HFF-Myc (cell line): ENCODE data around the gene LHX3.

Experiments used
- DNase-seq: peaks from one replicate; pipeline ENCODE4 v3.0.0-alpha.2; 2011; ENCODE audit warnings: low read depth; ENCODE audit errors: extremely low read depth
- H3K4me3 ChIP-seq: replicated peaks from 2 replicates; pipeline ENCODE4 v1.5.1; 2011; ENCODE audit warnings: low read depth, mild to moderate bottlenecking, control low read depth, low read length
- TF ChIP-seq, protein P1 (sequence below): IDR thresholded peaks from 2 replicates; pipeline ENCODE4 v1.5.1; 2012; ENCODE audit warnings: mild to moderate bottlenecking, low read depth, low read length, control low read depth; ENCODE audit errors: missing control alignments

Gene LHX3

DNA sequence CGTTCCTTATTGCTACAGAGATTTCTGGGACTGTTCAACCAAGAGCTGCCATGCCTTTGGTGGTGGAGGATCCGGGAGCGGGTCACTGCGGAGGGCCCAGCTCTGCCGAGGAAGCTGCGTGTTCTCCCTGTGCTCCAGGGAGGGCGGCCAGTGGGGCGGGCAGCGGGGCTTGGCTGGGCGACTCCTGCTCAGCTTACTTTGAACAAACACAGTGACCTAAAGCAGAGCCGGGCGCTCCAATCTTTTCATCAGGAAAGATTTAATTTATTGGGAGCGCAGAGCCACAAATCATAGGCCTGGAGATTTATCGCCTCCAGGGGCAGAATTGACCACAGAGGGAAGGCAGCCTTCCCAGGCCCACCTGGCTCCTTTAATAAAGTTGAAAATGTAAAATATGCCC lies 27.7 kb downstream of the LHX3 start:
- no peak overlapping the region for H3K4me3 ChIP-seq
- no peak for DNase-seq
- TF ChIP-seq, protein P1, sequence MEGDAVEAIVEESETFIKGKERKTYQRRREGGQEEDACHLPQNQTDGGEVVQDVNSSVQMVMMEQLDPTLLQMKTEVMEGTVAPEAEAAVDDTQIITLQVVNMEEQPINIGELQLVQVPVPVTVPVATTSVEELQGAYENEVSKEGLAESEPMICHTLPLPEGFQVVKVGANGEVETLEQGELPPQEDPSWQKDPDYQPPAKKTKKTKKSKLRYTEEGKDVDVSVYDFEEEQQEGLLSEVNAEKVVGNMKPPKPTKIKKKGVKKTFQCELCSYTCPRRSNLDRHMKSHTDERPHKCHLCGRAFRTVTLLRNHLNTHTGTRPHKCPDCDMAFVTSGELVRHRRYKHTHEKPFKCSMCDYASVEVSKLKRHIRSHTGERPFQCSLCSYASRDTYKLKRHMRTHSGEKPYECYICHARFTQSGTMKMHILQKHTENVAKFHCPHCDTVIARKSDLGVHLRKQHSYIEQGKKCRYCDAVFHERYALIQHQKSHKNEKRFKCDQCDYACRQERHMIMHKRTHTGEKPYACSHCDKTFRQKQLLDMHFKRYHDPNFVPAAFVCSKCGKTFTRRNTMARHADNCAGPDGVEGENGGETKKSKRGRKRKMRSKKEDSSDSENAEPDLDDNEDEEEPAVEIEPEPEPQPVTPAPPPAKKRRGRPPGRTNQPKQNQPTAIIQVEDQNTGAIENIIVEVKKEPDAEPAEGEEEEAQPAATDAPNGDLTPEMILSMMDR: no peak

GRCh38 chr9:136175616-136176197 lies 29.2 kb downstream of the LHX3 start:
- TF ChIP-seq, protein P1: no peak
- H3K4me3 ChIP-seq: no peak overlapping the region
- DNase-seq: no peak

DNA sequence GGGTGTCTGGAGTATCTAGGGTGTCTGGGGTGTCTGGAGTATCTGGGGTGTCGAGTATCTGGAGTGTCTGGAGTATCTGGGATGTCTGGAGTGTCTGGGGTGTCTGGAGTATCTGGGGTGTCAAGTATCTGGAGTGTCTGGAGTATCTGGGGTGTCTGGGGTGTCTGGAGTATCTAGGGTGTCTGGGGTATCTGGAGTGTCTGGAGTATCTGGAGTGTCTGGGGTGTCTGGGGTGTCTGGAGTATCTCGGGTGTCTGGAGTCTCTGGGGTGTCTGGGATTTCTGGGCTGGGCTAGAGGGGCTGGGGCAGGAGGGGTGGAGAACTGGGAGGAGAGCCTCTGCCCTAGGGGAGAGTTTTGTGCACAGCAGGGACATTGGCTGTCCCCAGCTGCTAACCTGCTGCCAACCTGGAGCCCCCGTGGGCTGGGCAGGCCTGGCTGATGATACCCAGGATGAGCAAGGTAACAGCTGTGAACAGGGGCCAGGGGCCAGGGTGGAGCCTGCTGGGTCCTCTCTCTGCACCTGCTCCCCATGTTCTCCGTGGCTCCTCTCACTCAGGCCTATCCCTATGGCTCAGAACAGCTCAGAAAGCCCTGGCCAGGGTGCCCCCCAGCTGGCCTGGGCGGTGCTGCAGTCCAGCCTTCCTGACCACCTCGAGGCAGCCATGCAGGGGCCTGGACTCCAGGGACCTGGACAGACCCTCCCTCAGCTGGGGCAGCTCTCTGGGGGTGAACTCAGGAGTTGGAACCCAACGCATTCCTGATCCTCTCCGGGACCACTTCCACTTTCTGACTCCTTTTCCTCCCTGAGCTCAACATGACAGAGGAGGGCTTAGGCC lies 29.9 kb downstream of the LHX3 start:
- TF ChIP-seq, protein P1: no peak
- no peak overlapping the region for H3K4me3 ChIP-seq
- DNase-seq: no peak

GRCh38 chr9:136173648-136174290 lies 31.2 kb downstream of the LHX3 start:
- TF ChIP-seq, protein P1: no peak
- no peak overlapping the region for H3K4me3 ChIP-seq
- no peak for DNase-seq

DNA sequence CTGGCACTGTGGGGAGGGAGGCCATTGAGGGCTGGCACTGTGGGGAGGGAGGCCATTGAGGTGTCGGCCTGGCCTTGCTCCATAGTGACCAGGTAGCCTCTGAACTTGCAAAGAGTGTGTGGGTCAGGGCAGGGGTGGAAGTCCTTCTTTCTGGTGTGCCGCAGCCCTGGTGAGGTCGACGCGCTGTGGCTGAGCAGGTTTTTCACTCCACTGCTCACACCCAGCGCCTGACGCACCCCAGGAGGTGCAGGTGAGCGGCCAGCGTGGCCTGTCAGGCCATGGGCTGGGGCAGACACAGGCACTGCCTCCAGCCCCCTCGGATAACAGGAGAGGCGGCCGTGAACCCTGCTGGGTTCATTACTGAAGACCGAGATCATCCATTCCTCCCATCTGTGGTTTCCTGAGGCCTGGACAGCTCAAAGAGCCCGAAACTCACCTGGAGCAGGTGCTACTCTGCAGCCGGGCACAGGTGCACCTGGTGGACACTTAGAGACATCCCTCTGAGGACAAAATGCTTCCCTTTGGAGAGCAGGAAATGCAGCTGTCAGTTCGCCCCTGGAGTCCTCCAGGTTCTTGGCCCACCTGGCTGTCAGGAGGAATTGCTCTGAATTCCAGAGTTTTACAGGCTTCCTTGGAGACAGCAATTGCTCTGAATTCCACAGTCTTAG lies 32.4 kb downstream of the LHX3 start:
- H3K4me3 ChIP-seq: no peak overlapping the region
- TF ChIP-seq, protein P1: no peak
- no peak for DNase-seq

DNA sequence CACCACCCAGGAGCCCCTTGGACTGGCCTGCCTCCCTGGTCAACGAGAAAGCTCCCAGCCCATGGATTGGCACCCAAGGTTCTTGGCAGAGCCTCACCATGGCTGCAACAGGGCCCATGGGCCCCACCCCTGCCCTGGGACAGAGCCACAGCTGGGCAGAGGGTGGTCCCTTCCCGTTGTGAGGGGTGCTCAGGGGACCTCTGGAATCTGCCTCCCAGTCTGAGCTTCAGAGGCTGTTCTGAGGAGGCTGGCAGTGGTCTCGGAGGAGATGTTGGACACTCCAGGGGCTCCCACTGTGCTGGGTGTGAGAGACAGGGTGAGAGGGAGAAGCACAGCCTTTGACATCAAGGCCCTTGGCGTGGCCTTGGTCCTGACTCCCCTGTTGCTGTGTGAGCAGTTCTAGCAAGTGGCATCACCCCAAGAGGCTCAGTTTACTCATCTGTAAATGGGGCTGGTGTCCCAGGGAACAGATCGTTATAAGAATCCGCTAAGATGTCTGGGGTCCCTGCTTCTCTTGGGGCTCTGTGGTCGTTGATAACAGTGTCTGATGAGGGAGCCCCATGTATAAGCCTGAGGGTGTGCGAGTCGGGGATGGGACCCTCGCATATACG lies 33.0 kb downstream of the LHX3 start:
- no peak overlapping the region for H3K4me3 ChIP-seq
- TF ChIP-seq, protein P1: no peak
- DNase-seq: no peak
